H9 (cell line): ENCODE measurements around the gene AVEN. TPM values are rescaled to one million over a fixed set of nuclear protein-coding genes. Genes with fewer than 3 reads are reported as not detected.

Experiments
- DNase-seq: peaks from one replicate; pipeline ENCODE4 v3.0.0-alpha.2; 2017
- H2AFZ ChIP-seq: one replicate; pipeline ENCODE4 v1.6.1; 2013; ENCODE audit warnings: mild to moderate bottlenecking, low read length, control low read depth, moderate library complexity
- H2AK5ac ChIP-seq: 2 replicates; pipeline ENCODE4 v1.6.1; 2013; ENCODE audit warnings: low read length, control low read depth, mixed read lengths; ENCODE audit not compliant: insufficient read length
- H2BK120ac ChIP-seq: one replicate; pipeline ENCODE4 v1.6.1; 2013; ENCODE audit warnings: low read depth, mild to moderate bottlenecking, low read length, control low read depth, inconsistent platforms; ENCODE audit not compliant: poor library complexity, severe bottlenecking
- H2BK12ac ChIP-seq: 2 replicates; pipeline ENCODE4 v1.6.1; 2013; ENCODE audit warnings: low read length, control low read depth, mixed read lengths, low read depth; ENCODE audit not compliant: insufficient read length
- H2BK15ac ChIP-seq: 2 replicates; pipeline ENCODE4 v1.6.1; 2013; ENCODE audit warnings: low read depth, low read length, control low read depth
- H2BK20ac ChIP-seq: one replicate; pipeline ENCODE4 v1.6.1; 2013; ENCODE audit warnings: low read depth, mild to moderate bottlenecking, low read length, control low read depth, inconsistent platforms; ENCODE audit not compliant: poor library complexity, severe bottlenecking
- H2BK5ac ChIP-seq: 2 replicates; pipeline ENCODE4 v1.6.1; 2013; ENCODE audit warnings: low read length, control low read depth, mixed read lengths; ENCODE audit not compliant: insufficient read length
- H3K14ac ChIP-seq: 2 replicates; pipeline ENCODE4 v1.6.1; 2013; ENCODE audit warnings: low read length, control low read depth; ENCODE audit not compliant: insufficient read depth
- H3K18ac ChIP-seq: 2 replicates; pipeline ENCODE4 v1.6.1; 2013; ENCODE audit warnings: low read depth, mild to moderate bottlenecking, mixed read lengths, low read length, control low read depth; ENCODE audit not compliant: insufficient read length
- H3K23ac ChIP-seq: 2 replicates; pipeline ENCODE4 v1.6.1; 2013; ENCODE audit warnings: low read length, control low read depth, mixed read lengths, low read depth; ENCODE audit not compliant: insufficient read length
- H3K23me2 ChIP-seq: 2 replicates; pipeline ENCODE4 v1.6.1; 2013; ENCODE audit warnings: low read depth, mild to moderate bottlenecking, mixed read lengths, low read length, control low read depth; ENCODE audit not compliant: insufficient read length, poor library complexity, severe bottlenecking
- H3K27ac ChIP-seq: 2 replicates; pipeline ENCODE4 v1.5.1; 2013; ENCODE audit warnings: low read length, control low read depth, mixed read lengths, low read depth; ENCODE audit not compliant: insufficient read length
- H3K27me3 ChIP-seq: 2 replicates; pipeline ENCODE4 v1.6.1; 2013; ENCODE audit warnings: low read length, control low read depth, inconsistent platforms; ENCODE audit not compliant: insufficient read depth
- H3K4ac ChIP-seq: 2 replicates; pipeline ENCODE4 v1.6.1; 2013; ENCODE audit warnings: low read depth, mild to moderate bottlenecking, control low read depth, inconsistent platforms, low read length, moderate library complexity
- H3K4me1 ChIP-seq: 2 replicates; pipeline ENCODE4 v1.6.1; 2013; ENCODE audit warnings: low read length, control low read depth, inconsistent platforms; ENCODE audit not compliant: insufficient read depth
- H3K4me2 ChIP-seq: 2 replicates; pipeline ENCODE4 v1.6.1; 2013; ENCODE audit warnings: low read length, control low read depth, mixed read lengths; ENCODE audit not compliant: insufficient read length, insufficient read depth
- H3K56ac ChIP-seq: 2 replicates; pipeline ENCODE4 v1.6.1; 2013; ENCODE audit warnings: low read depth, mild to moderate bottlenecking, mixed read lengths, low read length, control low read depth; ENCODE audit not compliant: insufficient read length
- H3K79me1 ChIP-seq: 2 replicates; pipeline ENCODE4 v1.6.1; 2013; ENCODE audit warnings: low read depth, mild to moderate bottlenecking, moderate library complexity, low read length, control low read depth, inconsistent platforms; ENCODE audit not compliant: insufficient read depth, poor library complexity, severe bottlenecking
- H3K79me2 ChIP-seq: 2 replicates; pipeline ENCODE4 v1.6.1; 2013; ENCODE audit warnings: low read length, control low read depth, inconsistent platforms; ENCODE audit not compliant: insufficient read depth
- H3K9ac ChIP-seq: 2 replicates; pipeline ENCODE4 v1.6.1; 2013; ENCODE audit warnings: low read length, control low read depth, mixed read lengths; ENCODE audit not compliant: insufficient read length; ENCODE audit errors: extremely low read depth
- H3K9me3 ChIP-seq: one replicate; pipeline ENCODE4 v1.6.1; 2013; ENCODE audit warnings: low read depth, low read length, inconsistent platforms; ENCODE audit not compliant: control insufficient read depth
- H3T11ph ChIP-seq: one replicate; pipeline ENCODE4 v1.6.1; 2013; ENCODE audit warnings: mild to moderate bottlenecking, low read length, control low read depth, inconsistent platforms
- H4K20me1 ChIP-seq: one replicate; pipeline ENCODE4 v1.6.1; 2013; ENCODE audit not compliant: control insufficient read depth, insufficient read length, insufficient read depth
- H4K5ac ChIP-seq: 2 replicates; pipeline ENCODE4 v1.6.1; 2013; ENCODE audit warnings: low read depth, mild to moderate bottlenecking, mixed read lengths, low read length, control low read depth; ENCODE audit not compliant: insufficient read length
- H4K8ac ChIP-seq: replicated peaks from 2 replicates; pipeline ENCODE4 v1.6.1; 2013; ENCODE audit warnings: low read length, control low read depth, mixed read lengths, low read depth; ENCODE audit not compliant: insufficient read length
- H4K91ac ChIP-seq: 2 replicates; pipeline ENCODE4 v1.6.1; 2013; ENCODE audit warnings: low read depth, mild to moderate bottlenecking, moderate library complexity, mixed read lengths, low read length, control low read depth; ENCODE audit not compliant: insufficient read length
- H3K27ac Mint-ChIP-seq, 3 experiments: 2 replicates in 2 of 3; 3 replicates in 1 of 3; pipeline ENCODE4 v1.8.0; 2020 to 2021; ENCODE audit warnings: mixed read lengths in 3 of 3, mild to moderate bottlenecking in 1 of 3, moderate library complexity in 1 of 3
- H3K27me3 Mint-ChIP-seq: 2 replicates; pipeline ENCODE4 v1.8.0; 2021; ENCODE audit warnings: low read depth, mild to moderate bottlenecking, moderate library complexity, mixed read lengths
- H3K36me3 Mint-ChIP-seq, 3 experiments: 2 replicates in 2 of 3; 3 replicates in 1 of 3; pipeline ENCODE4 v1.8.0; 2020 to 2021; ENCODE audit warnings: low read depth in 3 of 3, mixed read lengths in 3 of 3; ENCODE audit not compliant: insufficient read depth in 1 of 3
- H3K4me1 Mint-ChIP-seq, 2 experiments: 2 replicates each; pipeline ENCODE4 v1.8.0; 2020; ENCODE audit warnings: mixed read lengths in 2 of 2
- H3K4me3 Mint-ChIP-seq, 2 experiments: 2 replicates in 1 of 2; 3 replicates in 1 of 2; pipeline ENCODE4 v1.8.0; 2020 to 2021; ENCODE audit warnings: mild to moderate bottlenecking in 2 of 2, mixed read lengths in 2 of 2, moderate library complexity in 1 of 2
- H3K9me3 Mint-ChIP-seq, 2 experiments: 2 replicates in 1 of 2; 3 replicates in 1 of 2; pipeline ENCODE4 v1.8.0; 2020; ENCODE audit warnings: mild to moderate bottlenecking in 2 of 2, mixed read lengths in 2 of 2, moderate library complexity in 1 of 2
- CTCF ChIP-seq: fragments of 200-600 bp; sonication (generic); conservative IDR thresholded peaks from 3 replicates; pipeline ENCODE4 v1.8.0; 2021; ENCODE audit warnings: antibody characterized with exemption, mild to moderate bottlenecking
- WGBS: extraction: QIAGEN DNeasy Blood & Tissue Kit; methylation state at CpG from one replicate; pipeline ENCODE4 v1.1.7; 2013; ENCODE audit warnings: missing lambda C conversion rate, low lambda C conversion rate, mixed read lengths; ENCODE audit not compliant: insufficient read length; ENCODE audit errors: extremely low coverage; 5-methylcytosine and 5-hydroxymethylcytosine counted together
- total RNA-seq: library from RNA; stranded (reverse); gene quantifications from 2 replicates; pipeline ENCODE4 v1.2.1, GENCODE V29; 2021

AVEN gene
- total RNA-seq, 1 experiment from 2014 or later = 16.1 TPM

- Mint-ChIP-seq H3K9me3 (peaks cover 2 to 3% of the 10 kb centered on the region in 2 experiments; a peak in 3 of 5 replicates), H3K27ac (no peak overlapping the region), H3K4me3 (no peak overlapping the region), H3K4me1 (no peaks in the 10 kb centered on the region; a peak in 1 of 4 replicates), H3K27me3 (no peaks in the 10 kb centered on the region), H3K36me3 (peaks cover 2 to 9% (median 2%) of the 10 kb centered on the region in 3 experiments; a peak in 5 of 7 replicates)
- Histone ChIP-seq H3K4me1 (no peaks in the 10 kb centered on the region), H3K9ac (no peak overlapping the region), H3K27ac (no peak overlapping the region), H3K18ac (no peak overlapping the region), H3K79me1 (no peaks in the 10 kb centered on the region), H4K8ac (no peak overlapping the region), H2BK15ac (no peak overlapping the region), H3T11ph (no peak overlapping the region), H3K4me2 (no peak overlapping the region), H2BK5ac (no peak overlapping the region), H2BK120ac (no peak overlapping the region), H3K56ac (no peak overlapping the region), H3K79me2 (no peaks in the 10 kb centered on the region), H2AFZ (no peak overlapping the region), H3K9me3 (no peaks in the 10 kb centered on the region), H2AK5ac (no peak overlapping the region), H2BK20ac (no peak overlapping the region), H4K20me1 (no peaks in the 10 kb centered on the region), H2BK12ac (no peak overlapping the region), H4K5ac (no peak overlapping the region), H3K23me2 (no peaks in the 10 kb centered on the region), H3K4ac (no peak overlapping the region), H4K91ac (no peak overlapping the region), H3K27me3 (no peaks in the 10 kb centered on the region), H3K14ac (no peak overlapping the region), H3K23ac (no peak overlapping the region)
- no CpG with 5 or more reads among the region's 1 CpG for WGBS
- no peak for TF ChIP-seq CTCF
- no peak for DNase-seq
These were observed 115.6 kb downstream of the AVEN start for GRCh38 chr15:33923446-33923845.
